Measurements from ENCODE around the gene HEMGN. TPM values are rescaled to one million over a fixed set of nuclear protein-coding genes. Genes with fewer than 3 reads are reported as not detected.

The HEMGN gene
- total and polyA plus RNA-seq, 2 experiments from 2014 or later = not detected

DNA sequence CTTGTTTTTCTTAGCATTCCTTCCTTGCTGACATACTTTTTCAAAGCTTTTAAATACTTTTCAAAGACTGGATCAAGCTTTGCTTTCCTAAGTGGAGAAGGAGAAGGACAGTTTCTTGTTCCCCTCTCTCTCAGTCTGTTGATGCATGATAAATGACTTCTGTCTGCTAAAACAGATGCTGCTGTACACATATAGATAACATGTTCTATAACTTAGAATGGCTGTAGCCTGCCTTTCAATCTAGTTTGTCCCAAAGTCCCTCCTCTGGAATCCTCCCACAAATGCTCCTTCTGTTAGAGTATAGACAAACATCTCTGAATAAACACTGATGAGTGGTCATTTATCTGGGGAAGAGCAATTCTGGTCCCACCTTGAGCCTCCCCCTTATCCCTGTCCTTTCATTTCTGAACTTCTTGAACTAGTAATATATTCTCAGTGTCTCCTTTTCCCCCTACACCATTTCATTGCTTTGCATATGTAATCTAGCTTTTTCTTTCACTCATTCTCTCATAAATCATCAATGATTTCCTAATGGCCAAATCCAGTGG, 5.4 kb upstream of the HEMGN start (continued):
- TF ChIP-seq, protein P1, sequence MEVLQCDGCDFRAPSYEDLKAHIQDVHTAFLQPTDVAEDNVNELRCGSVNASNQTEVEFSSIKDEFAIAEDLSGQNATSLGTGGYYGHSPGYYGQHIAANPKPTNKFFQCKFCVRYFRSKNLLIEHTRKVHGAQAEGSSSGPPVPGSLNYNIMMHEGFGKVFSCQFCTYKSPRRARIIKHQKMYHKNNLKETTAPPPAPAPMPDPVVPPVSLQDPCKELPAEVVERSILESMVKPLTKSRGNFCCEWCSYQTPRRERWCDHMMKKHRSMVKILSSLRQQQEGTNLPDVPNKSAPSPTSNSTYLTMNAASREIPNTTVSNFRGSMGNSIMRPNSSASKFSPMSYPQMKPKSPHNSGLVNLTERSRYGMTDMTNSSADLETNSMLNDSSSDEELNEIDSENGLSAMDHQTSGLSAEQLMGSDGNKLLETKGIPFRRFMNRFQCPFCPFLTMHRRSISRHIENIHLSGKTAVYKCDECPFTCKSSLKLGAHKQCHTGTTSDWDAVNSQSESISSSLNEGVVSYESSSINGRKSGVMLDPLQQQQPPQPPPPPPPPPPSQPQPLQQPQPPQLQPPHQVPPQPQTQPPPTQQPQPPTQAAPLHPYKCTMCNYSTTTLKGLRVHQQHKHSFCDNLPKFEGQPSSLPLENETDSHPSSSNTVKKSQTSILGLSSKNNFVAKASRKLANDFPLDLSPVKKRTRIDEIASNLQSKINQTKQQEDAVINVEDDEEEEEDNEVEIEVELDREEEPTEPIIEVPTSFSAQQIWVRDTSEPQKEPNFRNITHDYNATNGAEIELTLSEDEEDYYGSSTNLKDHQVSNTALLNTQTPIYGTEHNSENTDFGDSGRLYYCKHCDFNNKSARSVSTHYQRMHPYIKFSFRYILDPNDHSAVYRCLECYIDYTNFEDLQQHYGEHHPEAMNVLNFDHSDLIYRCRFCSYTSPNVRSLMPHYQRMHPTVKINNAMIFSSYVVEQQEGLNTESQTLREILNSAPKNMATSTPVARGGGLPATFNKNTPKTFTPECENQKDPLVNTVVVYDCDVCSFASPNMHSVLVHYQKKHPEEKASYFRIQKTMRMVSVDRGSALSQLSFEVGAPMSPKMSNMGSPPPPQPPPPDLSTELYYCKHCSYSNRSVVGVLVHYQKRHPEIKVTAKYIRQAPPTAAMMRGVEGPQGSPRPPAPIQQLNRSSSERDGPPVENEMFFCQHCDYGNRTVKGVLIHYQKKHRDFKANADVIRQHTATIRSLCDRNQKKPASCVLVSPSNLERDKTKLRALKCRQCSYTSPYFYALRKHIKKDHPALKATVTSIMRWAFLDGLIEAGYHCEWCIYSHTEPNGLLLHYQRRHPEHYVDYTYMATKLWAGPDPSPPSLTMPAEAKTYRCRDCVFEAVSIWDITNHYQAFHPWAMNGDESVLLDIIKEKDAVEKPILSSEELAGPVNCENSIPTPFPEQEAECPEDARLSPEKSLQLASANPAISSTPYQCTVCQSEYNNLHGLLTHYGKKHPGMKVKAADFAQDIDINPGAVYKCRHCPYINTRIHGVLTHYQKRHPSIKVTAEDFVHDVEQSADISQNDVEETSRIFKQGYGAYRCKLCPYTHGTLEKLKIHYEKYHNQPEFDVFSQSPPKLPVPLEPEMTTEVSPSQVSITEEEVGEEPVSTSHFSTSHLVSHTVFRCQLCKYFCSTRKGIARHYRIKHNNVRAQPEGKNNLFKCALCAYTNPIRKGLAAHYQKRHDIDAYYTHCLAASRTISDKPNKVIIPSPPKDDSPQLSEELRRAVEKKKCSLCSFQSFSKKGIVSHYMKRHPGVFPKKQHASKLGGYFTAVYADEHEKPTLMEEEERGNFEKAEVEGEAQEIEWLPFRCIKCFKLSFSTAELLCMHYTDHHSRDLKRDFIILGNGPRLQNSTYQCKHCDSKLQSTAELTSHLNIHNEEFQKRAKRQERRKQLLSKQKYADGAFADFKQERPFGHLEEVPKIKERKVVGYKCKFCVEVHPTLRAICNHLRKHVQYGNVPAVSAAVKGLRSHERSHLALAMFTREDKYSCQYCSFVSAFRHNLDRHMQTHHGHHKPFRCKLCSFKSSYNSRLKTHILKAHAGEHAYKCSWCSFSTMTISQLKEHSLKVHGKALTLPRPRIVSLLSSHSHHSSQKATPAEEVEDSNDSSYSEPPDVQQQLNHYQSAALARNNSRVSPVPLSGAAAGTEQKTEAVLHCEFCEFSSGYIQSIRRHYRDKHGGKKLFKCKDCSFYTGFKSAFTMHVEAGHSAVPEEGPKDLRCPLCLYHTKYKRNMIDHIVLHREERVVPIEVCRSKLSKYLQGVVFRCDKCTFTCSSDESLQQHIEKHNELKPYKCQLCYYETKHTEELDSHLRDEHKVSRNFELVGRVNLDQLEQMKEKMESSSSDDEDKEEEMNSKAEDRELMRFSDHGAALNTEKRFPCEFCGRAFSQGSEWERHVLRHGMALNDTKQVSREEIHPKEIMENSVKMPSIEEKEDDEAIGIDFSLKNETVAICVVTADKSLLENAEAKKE (CRISPR knock-in tag; IDR thresholded peaks at IDR 0.05) = no peak
- TF ChIP-seq ZNF114 (CRISPR knock-in tag; IDR thresholded peaks at IDR 0.05) (no peak), STAT1 (IDR thresholded peaks at IDR 0.05; ENCODE audit: unreplicated experiment) (no peak), NANOG (IDR thresholded peaks at IDR 0.05; ENCODE audit: borderline replicate concordance) (no peak), CREB1 (CRISPR knock-in tag; IDR thresholded peaks at IDR 0.05; ENCODE audit: low read depth) (no peak), EZH2phosphoT487 (IDR thresholded peaks at IDR 0.05; ENCODE audit: unreplicated experiment) (no peak), ZNF331 (CRISPR knock-in tag; IDR thresholded peaks at IDR 0.05; ENCODE audit: low read depth) (no peak)
- TF ChIP-seq, protein P2, sequence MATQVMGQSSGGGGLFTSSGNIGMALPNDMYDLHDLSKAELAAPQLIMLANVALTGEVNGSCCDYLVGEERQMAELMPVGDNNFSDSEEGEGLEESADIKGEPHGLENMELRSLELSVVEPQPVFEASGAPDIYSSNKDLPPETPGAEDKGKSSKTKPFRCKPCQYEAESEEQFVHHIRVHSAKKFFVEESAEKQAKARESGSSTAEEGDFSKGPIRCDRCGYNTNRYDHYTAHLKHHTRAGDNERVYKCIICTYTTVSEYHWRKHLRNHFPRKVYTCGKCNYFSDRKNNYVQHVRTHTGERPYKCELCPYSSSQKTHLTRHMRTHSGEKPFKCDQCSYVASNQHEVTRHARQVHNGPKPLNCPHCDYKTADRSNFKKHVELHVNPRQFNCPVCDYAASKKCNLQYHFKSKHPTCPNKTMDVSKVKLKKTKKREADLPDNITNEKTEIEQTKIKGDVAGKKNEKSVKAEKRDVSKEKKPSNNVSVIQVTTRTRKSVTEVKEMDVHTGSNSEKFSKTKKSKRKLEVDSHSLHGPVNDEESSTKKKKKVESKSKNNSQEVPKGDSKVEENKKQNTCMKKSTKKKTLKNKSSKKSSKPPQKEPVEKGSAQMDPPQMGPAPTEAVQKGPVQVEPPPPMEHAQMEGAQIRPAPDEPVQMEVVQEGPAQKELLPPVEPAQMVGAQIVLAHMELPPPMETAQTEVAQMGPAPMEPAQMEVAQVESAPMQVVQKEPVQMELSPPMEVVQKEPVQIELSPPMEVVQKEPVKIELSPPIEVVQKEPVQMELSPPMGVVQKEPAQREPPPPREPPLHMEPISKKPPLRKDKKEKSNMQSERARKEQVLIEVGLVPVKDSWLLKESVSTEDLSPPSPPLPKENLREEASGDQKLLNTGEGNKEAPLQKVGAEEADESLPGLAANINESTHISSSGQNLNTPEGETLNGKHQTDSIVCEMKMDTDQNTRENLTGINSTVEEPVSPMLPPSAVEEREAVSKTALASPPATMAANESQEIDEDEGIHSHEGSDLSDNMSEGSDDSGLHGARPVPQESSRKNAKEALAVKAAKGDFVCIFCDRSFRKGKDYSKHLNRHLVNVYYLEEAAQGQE (IDR thresholded peaks at IDR 0.05; ENCODE audit: unreplicated experiment) = no peak
